NCI-H446 treated with DMSO at 0.1 percent for 48 hours (cell line): ENCODE data around the gene PDIK1L.

ENCODE experiments used
- DNase-seq: peaks from one replicate; lab custom pipeline; 2025; lab: John Stamatoyannopoulos, UW

PDIK1L gene

DNA sequence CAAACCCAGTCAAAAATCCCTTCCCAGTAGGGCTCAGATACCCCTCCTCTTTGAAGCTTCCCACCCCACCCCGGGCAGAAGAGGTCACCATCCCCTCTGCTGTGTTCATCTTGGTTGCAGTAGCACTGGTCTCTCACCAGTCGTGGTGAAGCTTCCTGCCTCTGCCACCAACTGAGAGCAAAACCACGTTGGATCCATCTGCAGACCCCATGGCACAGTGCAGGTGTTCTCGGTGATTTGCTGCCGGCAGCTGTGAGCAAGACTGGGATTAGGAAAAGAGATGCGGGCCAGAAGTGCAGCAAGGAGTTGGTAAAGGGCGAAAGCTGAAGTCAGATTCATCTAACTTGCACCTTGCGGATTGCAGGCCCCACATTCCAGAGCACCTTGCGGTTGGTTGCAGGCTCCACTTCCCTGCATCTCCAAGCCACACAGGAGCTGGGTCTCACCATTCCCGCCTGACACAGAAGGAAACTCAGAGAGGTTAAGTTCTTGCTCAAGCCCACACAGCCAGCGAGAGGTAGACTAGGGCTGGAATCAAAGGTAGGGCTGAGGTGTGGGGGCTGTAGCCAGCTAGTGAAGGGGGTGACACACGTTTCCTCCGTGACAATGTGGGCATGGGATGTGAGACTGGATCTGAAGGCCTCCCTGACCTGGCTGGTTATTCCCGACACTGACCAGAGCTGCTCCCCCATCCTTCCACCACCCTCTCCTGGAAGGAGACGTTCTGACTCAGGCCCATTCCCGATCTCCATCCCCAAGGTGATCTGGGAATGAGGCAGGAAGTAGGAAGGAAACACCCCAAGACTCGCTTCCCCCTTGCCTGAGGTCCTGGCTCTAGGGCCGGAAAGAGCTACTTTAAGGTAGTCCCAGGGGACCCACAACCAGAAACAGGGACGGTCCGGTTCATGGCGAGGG is 44.0 kb downstream of the PDIK1L start:
- DNase-seq, result no peak

- no peak for DNase-seq
Measured at GRCh38 chr1:26156285-26157038, 44.8 kb downstream of the PDIK1L start.

GRCh38 chr1:26158271-26158907 is 46.8 kb downstream of the PDIK1L start:
- DNase-seq, result no peak

DNA sequence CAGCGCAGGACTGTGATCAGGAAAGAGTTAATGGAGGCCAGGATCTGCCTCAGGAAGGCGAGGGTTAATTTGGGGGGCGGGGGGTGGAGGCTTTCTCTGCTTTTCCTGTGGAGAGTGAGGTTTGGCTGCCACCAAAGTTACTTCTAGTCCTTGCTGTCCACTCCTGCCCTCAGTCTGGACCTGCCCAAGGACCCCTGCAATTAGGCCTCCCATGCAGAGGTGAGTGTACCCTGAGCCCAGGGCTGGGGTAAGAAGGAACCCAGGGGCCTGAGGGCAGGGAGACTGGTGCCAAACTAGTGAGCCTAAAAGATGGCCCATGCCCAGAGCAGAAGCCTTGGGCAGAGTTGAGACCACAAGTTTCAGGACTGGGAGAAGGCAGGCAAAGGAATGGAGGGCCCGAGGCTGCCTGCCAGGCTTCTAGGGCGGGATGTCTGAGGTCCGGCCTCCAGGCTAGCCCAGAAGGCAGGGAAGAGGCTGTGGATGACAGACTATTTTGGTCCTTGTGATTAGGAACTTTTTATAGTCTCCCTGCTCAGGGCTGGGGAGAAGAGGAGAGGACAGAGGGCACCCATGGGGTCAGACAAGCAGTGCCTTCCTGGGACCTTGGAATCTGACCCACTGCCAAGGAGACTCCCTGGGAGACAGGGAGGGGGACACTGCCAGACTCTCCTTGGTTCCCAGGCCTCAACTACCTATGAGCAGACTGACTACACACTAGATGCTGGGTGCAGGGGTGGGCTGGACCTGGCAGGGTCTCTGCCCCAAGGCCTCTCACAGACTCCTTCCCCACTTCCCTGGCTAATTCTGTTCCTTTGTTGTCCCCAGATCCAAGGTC is 47.5 kb downstream of the PDIK1L start, which contains the start of gene FAM110D:
FAM110D (plus strand) TSS at position 172 of the 835 bp plus-strand sequence. CDS start 2,213 bp downstream, outside the sequence.
- no peak for DNase-seq

GRCh38 chr1:26159743-26160039 is 48.1 kb downstream of the PDIK1L start:
- DNase-seq, result no peak

- no peak for DNase-seq
Measured at GRCh38 chr1:26160527-26161414, 49.1 kb downstream of the PDIK1L start.

DNA sequence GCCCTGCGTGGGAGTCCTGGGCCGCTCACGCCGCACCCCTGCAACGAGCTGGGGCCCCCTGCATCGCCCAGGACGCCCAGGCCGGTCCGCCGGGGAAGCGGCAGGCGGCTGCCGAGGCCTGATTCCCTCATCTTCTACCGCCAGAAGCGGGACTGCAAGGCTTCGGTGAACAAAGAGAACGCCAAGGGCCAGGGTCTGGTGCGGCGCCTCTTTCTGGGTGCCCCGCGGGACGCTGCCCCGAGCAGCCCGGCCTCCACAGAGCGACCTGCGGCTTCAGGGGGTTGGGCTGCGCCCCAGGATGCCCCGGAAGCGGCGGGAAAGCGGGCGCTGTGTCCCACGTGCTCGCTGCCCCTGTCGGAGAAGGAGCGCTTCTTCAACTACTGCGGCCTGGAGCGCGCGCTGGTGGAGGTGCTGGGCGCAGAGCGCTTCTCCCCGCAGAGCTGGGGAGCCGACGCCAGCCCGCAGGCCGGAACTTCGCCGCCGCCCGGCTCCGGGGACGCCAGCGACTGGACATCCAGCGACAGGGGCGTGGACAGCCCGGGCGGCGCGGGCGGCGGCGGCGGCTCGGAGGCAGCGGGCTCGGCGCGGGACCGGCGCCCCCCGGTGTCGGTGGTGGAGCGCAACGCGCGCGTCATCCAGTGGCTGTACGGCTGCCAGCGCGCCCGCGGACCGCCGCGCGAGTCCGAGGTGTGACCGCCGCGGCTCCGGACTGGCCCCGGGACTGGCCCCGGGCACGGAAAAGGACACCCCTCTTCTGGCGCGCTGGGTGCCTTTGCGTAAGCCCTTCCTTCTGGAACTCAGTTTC is 50.0 kb downstream of the PDIK1L start:
- DNase-seq, result no peak

DNA sequence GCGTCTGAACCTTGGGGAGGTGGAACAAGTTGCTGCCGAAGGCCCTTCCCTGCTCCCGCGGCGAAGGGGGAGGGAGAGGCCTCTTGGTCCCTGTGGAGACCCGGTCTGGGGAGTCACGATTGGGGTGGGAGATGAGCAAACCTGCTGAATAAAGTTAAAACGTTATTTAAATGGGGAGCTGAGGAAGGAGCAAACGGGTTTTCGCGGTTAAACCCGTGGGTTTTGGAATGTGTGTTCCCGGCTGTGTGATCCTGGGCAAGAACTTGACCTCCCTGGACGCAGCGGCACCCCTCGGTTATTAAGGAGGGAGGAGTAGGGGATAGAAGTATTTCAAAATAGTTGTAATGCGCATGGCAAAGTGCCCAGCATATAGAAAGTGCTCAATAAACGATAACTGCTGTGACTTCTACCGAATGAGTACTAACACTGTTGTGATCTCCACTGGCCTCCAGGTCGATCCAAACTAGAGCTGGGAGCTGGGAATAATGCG is 50.6 kb downstream of the PDIK1L start:
- no peak for DNase-seq

DNA sequence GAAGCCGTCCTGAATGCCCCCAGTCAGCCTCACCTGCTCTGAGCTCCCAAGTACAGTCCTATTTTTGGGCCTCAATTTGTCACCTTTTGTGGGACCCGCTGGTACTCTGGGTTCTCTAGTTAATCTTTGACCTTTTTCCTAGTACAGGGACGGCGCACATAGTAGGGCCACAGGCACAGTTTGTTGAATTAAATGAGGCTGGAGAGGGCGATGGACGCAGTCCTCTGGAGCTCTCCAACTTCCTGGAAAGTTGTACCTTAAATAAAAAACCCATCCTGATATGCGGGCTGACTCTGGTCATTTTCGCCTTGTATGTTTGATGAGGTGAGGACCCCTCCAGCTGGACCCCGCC is 52.0 kb downstream of the PDIK1L start:
- no peak for DNase-seq

- no peak for DNase-seq
Measured at GRCh38 chr1:26164036-26164860, 52.6 kb downstream of the PDIK1L start.

- no peak for DNase-seq
Measured at GRCh38 chr1:26164861-26165842, 53.5 kb downstream of the PDIK1L start.

- DNase-seq, result no peak
Measured at GRCh38 chr1:26166719-26167281, 55.2 kb downstream of the PDIK1L start.

- peak; percentile 17 for DNase-seq
Measured at GRCh38 chr1:26168410-26169197, 57.0 kb downstream of the PDIK1L start, which contains the start of gene C1orf232. Gene C1orf232 (minus strand): TSS chr1:26168963. CDS start chr1:26168499, 464 bp downstream.

DNA sequence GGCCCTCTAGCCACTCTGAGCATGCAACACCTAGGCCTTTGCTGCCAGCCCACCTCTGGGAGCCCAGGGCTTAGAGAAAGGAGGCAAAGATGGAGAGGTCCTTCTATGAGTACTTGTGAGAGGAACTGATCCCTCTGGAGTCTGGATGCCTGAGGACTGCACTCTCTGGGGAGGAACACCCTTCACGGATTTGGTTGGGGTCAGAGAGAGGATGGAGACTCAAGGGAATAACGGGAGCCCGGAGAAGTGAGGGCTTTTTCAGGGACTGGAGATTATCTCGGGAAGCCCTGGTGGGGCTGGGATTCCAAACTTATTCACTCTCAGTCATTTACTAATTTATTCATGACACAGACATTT is 57.6 kb downstream of the PDIK1L start:
- DNase-seq, result no peak

DNA sequence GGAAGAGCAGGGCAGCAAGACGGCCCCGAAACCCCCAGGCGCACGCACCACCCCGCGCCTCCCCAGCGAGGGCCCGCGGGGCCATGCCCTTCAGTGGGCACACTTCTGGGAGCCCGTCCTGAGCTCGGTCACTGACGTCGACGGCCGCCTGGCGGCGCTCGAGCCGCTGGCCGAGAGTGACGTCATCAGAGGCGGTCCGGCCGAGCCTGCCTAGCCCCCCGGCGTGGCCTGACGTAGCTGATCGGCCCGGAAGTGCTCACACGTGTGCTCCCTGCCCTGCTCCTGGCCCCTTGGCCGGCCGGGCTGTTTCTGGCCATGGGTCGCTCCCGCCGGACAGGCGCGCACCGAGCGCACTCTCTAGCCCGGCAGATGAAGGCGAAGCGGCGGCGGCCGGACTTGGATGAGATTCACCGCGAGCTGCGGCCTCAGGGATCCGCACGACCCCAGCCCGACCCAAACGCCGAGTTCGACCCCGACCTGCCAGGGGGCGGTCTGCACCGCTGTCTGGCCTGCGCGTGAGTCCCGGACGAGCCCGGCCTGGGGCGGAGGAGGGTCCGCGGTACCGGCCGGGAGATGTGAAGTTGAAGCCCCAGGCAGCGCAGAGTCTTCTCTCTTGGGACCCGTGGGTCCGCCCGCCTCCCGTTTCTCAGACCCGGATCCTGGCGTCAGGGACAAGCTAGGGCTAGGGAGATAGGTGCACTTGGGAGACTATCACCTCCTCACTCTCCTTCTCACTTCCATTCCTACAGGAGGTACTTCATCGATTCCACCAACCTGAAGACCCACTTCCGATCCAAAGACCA is 58.2 kb downstream of the PDIK1L start, which contains the start of gene ZNF593:
ZNF593 (plus strand) TSS at position 240 of the 803 bp plus-strand sequence; CDS start at position 316, 76 bp downstream.
- DNase-seq, result peak; percentile 83

DNA sequence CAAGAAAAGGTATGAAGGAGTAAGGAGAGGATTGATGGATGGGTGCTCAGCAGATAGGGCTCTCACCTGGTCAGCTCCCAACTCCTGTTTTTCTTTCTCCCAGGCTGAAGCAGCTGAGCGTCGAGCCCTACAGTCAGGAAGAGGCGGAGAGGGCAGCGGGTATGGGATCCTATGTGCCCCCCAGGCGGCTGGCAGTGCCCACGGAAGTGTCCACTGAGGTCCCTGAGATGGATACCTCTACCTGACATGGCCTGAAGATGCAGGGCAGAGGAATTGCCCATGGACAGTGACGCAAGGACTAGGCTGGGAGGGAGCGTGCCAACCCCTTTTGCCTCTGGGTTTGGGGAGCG is 58.8 kb downstream of the PDIK1L start:
- no peak for DNase-seq
